GM23338 (cell line): Measurements from ENCODE around the gene PBX3. TPM values are rescaled to one million over a fixed set of nuclear protein-coding genes. Genes with fewer than 3 reads are reported as not detected.

Source experiments
- ATAC-seq: fragments of 200-7000 bp; cut with Tn5 transposase; 3 replicates; pipeline ENCODE4 v1.9.1; 2020
- DNase-seq: peaks from one replicate; pipeline ENCODE4 v3.0.0-alpha.2; 2015; ENCODE audit warnings: low spot score
- H2AFZ ChIP-seq: fragments of 200-600 bp; sonication (generic); 2 replicates; pipeline ENCODE4 v1.8.0; 2016; ENCODE audit warnings: antibody characterized with exemption, mild to moderate bottlenecking, moderate library complexity
- H3F3A ChIP-seq: fragments of 200-600 bp; sonication (generic); replicated peaks from 2 replicates; pipeline ENCODE4 v1.8.0; 2017; ENCODE audit warnings: antibody characterized with exemption, mixed run types, low read depth
- H3K27ac ChIP-seq: fragments of 200-600 bp; sonication (generic); 2 replicates; pipeline ENCODE4 v1.6.1; 2016; ENCODE audit warnings: low read depth
- H3K27me3 ChIP-seq: fragments of 200-600 bp; sonication (generic); 2 replicates; pipeline ENCODE4 v1.8.0; 2016; ENCODE audit warnings: mild to moderate bottlenecking, mixed run types, moderate library complexity; ENCODE audit not compliant: insufficient read depth
- H3K36me3 ChIP-seq: fragments of 200-600 bp; sonication (generic); 2 replicates; pipeline ENCODE4 v1.8.0; 2016; ENCODE audit warnings: mild to moderate bottlenecking; ENCODE audit not compliant: insufficient read depth
- H3K4me1 ChIP-seq: fragments of 200-600 bp; sonication (generic); 2 replicates; pipeline ENCODE4 v1.8.0; 2016; ENCODE audit warnings: mild to moderate bottlenecking, moderate library complexity; ENCODE audit not compliant: insufficient read depth
- H3K4me2 ChIP-seq: fragments of 200-600 bp; sonication (generic); 2 replicates; pipeline ENCODE4 v1.7.1; 2017; ENCODE audit warnings: mixed run types
- H3K4me3 ChIP-seq: fragments of 200-600 bp; sonication (generic); 2 replicates; pipeline ENCODE4 v1.6.1; 2016; ENCODE audit warnings: mixed run types
- H3K79me2 ChIP-seq: fragments of 200-600 bp; sonication (generic); replicated peaks from 2 replicates; pipeline ENCODE4 v1.8.0; 2017; ENCODE audit warnings: mild to moderate bottlenecking; ENCODE audit not compliant: insufficient read depth
- H3K9me2 ChIP-seq: fragments of 200-600 bp; sonication (generic); 2 replicates; pipeline ENCODE4 v1.8.0; 2017; ENCODE audit not compliant: insufficient read depth
- H4K20me1 ChIP-seq: fragments of 200-600 bp; sonication (generic); replicated peaks from 2 replicates; pipeline ENCODE4 v1.8.0; 2017; ENCODE audit warnings: mild to moderate bottlenecking; ENCODE audit not compliant: insufficient read depth
- H3K27ac Mint-ChIP-seq: 2 replicates; pipeline ENCODE4 v1.8.0; 2020; ENCODE audit warnings: inconsistent platforms, mild to moderate bottlenecking, moderate library complexity, mixed read lengths
- H3K27me3 Mint-ChIP-seq: 3 replicates; pipeline ENCODE4 v1.8.0; 2022; ENCODE audit warnings: low read depth, mild to moderate bottlenecking, moderate library complexity, mixed read lengths, inconsistent platforms; ENCODE audit not compliant: insufficient read depth, poor library complexity
- H3K36me3 Mint-ChIP-seq: 3 replicates; pipeline ENCODE4 v1.8.0; 2021; ENCODE audit warnings: low read depth, mild to moderate bottlenecking, inconsistent platforms, moderate library complexity, mixed read lengths
- H3K4me1 Mint-ChIP-seq: 3 replicates; pipeline ENCODE4 v1.8.0; 2020; ENCODE audit warnings: mild to moderate bottlenecking, inconsistent platforms, mixed read lengths
- H3K4me3 Mint-ChIP-seq: 3 replicates; pipeline ENCODE4 v1.8.0; 2021; ENCODE audit warnings: moderate library complexity, mild to moderate bottlenecking, inconsistent platforms, mixed read lengths
- H3K9me3 Mint-ChIP-seq: 3 replicates; pipeline ENCODE4 v1.8.0; 2020; ENCODE audit warnings: moderate library complexity, mild to moderate bottlenecking, inconsistent platforms, mixed read lengths
- CREB1 ChIP-seq: fragments of 250-450 bp; sonication (Bioruptor Pico); IDR thresholded peaks from 2 replicates; pipeline ENCODE4 v1.5.0; 2020; ENCODE audit warnings: low read depth, mild to moderate bottlenecking, moderate library complexity
- CTCF ChIP-seq, 2 experiments: fragments of 200-600 bp in 1 of 2; sonication (generic) in 1 of 2; conservative IDR thresholded peaks; 2 replicates each; pipeline versions ENCODE4 v1.5.1 to v1.6.1; 2016 to 2017; ENCODE audit warnings: antibody characterized with exemption in 2 of 2, low read depth in 2 of 2, mild to moderate bottlenecking in 2 of 2, moderate library complexity in 1 of 2
- ETS1 ChIP-seq: IDR thresholded peaks from 2 replicates; pipeline ENCODE4 v1.6.1; 2016; ENCODE audit warnings: antibody characterized with exemption
- EZH2 ChIP-seq: fragments of 200-600 bp; sonication (generic); IDR thresholded peaks from one replicate; pipeline ENCODE4 v1.8.0; 2017; ENCODE audit warnings: antibody characterized with exemption, mild to moderate bottlenecking, low read depth; ENCODE audit not compliant: unreplicated experiment
- EZH2phosphoT487 ChIP-seq: fragments of 200-600 bp; sonication (generic); IDR thresholded peaks from one replicate; pipeline ENCODE4 v1.8.1; 2018; ENCODE audit warnings: antibody characterized with exemption; ENCODE audit not compliant: unreplicated experiment
- JUNB ChIP-seq: IDR thresholded peaks from one replicate; pipeline ENCODE4 v1.6.1; 2016; ENCODE audit warnings: antibody characterized with exemption; ENCODE audit not compliant: unreplicated experiment
- NANOG ChIP-seq: IDR thresholded peaks from 2 replicates; pipeline ENCODE4 v1.6.1; 2016; ENCODE audit warnings: antibody characterized with exemption, borderline replicate concordance
- POLR2AphosphoS5 ChIP-seq: IDR thresholded peaks from 2 replicates; pipeline ENCODE4 v1.6.1; 2016; ENCODE audit warnings: antibody characterized with exemption, low read depth
- REST ChIP-seq: IDR thresholded peaks from one replicate; pipeline ENCODE4 v1.6.1; 2018; ENCODE audit warnings: antibody characterized with exemption; ENCODE audit not compliant: unreplicated experiment
- STAT1 ChIP-seq: IDR thresholded peaks from one replicate; pipeline ENCODE4 v1.6.1; 2016; ENCODE audit warnings: antibody characterized with exemption; ENCODE audit not compliant: unreplicated experiment
- ZNF114 ChIP-seq: fragments of 250-450 bp; sonication (Bioruptor Pico); IDR thresholded peaks from 2 replicates; pipeline ENCODE4 v1.5.0; 2020; ENCODE audit warnings: mild to moderate bottlenecking, moderate library complexity
- ZNF331 ChIP-seq: fragments of 250-450 bp; sonication (Bioruptor Pico); IDR thresholded peaks from 2 replicates; pipeline ENCODE4 v1.5.0; 2020; ENCODE audit warnings: low read depth, mild to moderate bottlenecking, moderate library complexity
- ZNF462 ChIP-seq: fragments of 250-450 bp; sonication (Bioruptor Pico); IDR thresholded peaks from 2 replicates; pipeline ENCODE4 v1.5.0; 2020; ENCODE audit warnings: mild to moderate bottlenecking, moderate library complexity
- polyA plus RNA-seq: library from polyadenylated mRNA; unstranded; fragments of >200 nt; fragmentation: Nextera tagmentation; extraction: Ambion mirVana; gene quantifications from 2 replicates; pipeline ENCODE4 v1.2.1, GENCODE V29; 2016
- total RNA-seq: library from RNA; depleted of rRNA; stranded (reverse); fragments of >200 nt; shearing (Covaris generic); gene quantifications from 2 replicates; pipeline ENCODE4 v1.2.3, GENCODE V29; 2014

PBX3 gene
- total and polyA plus RNA-seq, 2 experiments from 2014 or later: 28.9 to 50.5 TPM

GRCh38 chr9:125966466-125966865, 219.3 kb downstream of the PBX3 start:
- Histone ChIP-seq H3K4me2 (no peak overlapping the region), H3K9me2 (no peaks in the 10 kb centered on the region), H3K4me1 (no peaks in the 10 kb centered on the region), H3K36me3 (peaks cover 13% of the 10 kb centered on the region; the same call in 1 of the 2 replicates), H3K27me3 (no peaks in the 10 kb centered on the region), H3K27ac (no peak overlapping the region), H3K79me2 (no peaks in the 10 kb centered on the region), H2AFZ (no peak overlapping the region), H3F3A (no peaks in the 10 kb centered on the region), H4K20me1 (peaks cover 4% of the 10 kb centered on the region; the same call in 1 of the 2 replicates), H3K4me3 (no peak overlapping the region)
- Mint-ChIP-seq H3K36me3 (peaks cover 22% of the 10 kb centered on the region), H3K9me3 (no peaks in the 10 kb centered on the region; the same call in 2 of the 3 replicates), H3K4me3 (no peak overlapping the region), H3K27ac (no peak overlapping the region), H3K27me3 (no peaks in the 10 kb centered on the region), H3K4me1 (peaks cover 5% of the 10 kb centered on the region)
- no peak for ATAC-seq
- TF ChIP-seq REST: no peak
- no peak for TF ChIP-seq JUNB
- TF ChIP-seq ETS1: no peak
- no peak for TF ChIP-seq CTCF (conservative IDR thresholded peaks at IDR 0.05; ENCODE audit: low read depth in 2 of 2)
- TF ChIP-seq EZH2phosphoT487: no peak
- TF ChIP-seq POLR2AphosphoS5: no peak
- TF ChIP-seq EZH2: no peak
- TF ChIP-seq STAT1: no peak
- TF ChIP-seq ZNF331: no peak
- TF ChIP-seq CREB1 (CRISPR knock-in tag): no peak
- TF ChIP-seq NANOG: no peak
- TF ChIP-seq ZNF462 (CRISPR knock-in tag): no peak
- no peak for TF ChIP-seq ZNF114 (CRISPR knock-in tag)
- DNase-seq: no peak
